Measurements from ENCODE around the gene NSUN3.

- TF ChIP-seq CTCF (IDR thresholded peaks at IDR 0.05) (no peak), EZH2 (IDR thresholded peaks at IDR 0.05; ENCODE audit: borderline replicate concordance, insufficient read depth, low read depth, low read length, poor library complexity, severe bottlenecking) (no peak)
These were observed 64.3 kb downstream of the NSUN3 start for GRCh38 chr3:94127115-94127514.
